Measurements from ENCODE around the gene STUM. TPM values are rescaled to one million over a fixed set of nuclear protein-coding genes. Genes with fewer than 3 reads are reported as not detected.

STUM gene
- total and polyA plus RNA-seq, 2 experiments from 2014 or later = 0.23 to 1.3 TPM

- no peaks in the 10 kb centered on the region for H3K36me3 ChIP-seq (ENCODE audit: insufficient read depth)
- peak; percentile 90 to 99 for TF ChIP-seq CTCF (conservative IDR thresholded peaks at IDR 0.05; ENCODE audit: low read depth in 2 of 2)
- no peak for TF ChIP-seq EZH2phosphoT487 (IDR thresholded peaks at IDR 0.05; ENCODE audit: unreplicated experiment)
- TF ChIP-seq ZNF462 (CRISPR knock-in tag; IDR thresholded peaks at IDR 0.05) = no peak
- no peak for TF ChIP-seq POLR2AphosphoS5 (IDR thresholded peaks at IDR 0.05; ENCODE audit: low read depth)
- no peak for TF ChIP-seq ETS1 (IDR thresholded peaks at IDR 0.05)
- no peak for TF ChIP-seq STAT1 (IDR thresholded peaks at IDR 0.05; ENCODE audit: unreplicated experiment)
- peaks cover 4% of the 10 kb centered on the region; the same call in 1 of the 2 replicates for H3K4me1 ChIP-seq (ENCODE audit: insufficient read depth)
- H4K20me1 ChIP-seq (replicated peaks; ENCODE audit: insufficient read depth) = no peaks in the 10 kb centered on the region
- H3K79me2 ChIP-seq (replicated peaks; ENCODE audit: insufficient read depth) = no peaks in the 10 kb centered on the region
- 0 out of 2 replicates have a peak, but pooled peaks cover 2% of the 10 kb centered on the region for H3F3A ChIP-seq (replicated peaks; ENCODE audit: low read depth)
- no peak overlapping the region for H3K4me3 Mint-ChIP-seq
- peak; percentile 85 for DNase-seq (ENCODE audit: low spot score)
- H3K27me3 ChIP-seq (ENCODE audit: insufficient read depth) = no peaks in the 10 kb centered on the region
- no peaks in the 10 kb centered on the region for H3K36me3 Mint-ChIP-seq (ENCODE audit: low read depth)
- H3K9me2 ChIP-seq (ENCODE audit: insufficient read depth) = no peaks in the 10 kb centered on the region
- no peak overlapping the region for H3K27ac ChIP-seq (ENCODE audit: low read depth)
- peak; percentile 86 for ATAC-seq
- no peak overlapping the region for H3K4me3 ChIP-seq
- no peak overlapping the region for H3K4me2 ChIP-seq
- H3K27me3 Mint-ChIP-seq (ENCODE audit: insufficient read depth, low read depth, poor library complexity) = peaks cover 11% of the 10 kb centered on the region
- no peak overlapping the region for H3K27ac Mint-ChIP-seq
- H3K9me3 Mint-ChIP-seq = no peaks in the 10 kb centered on the region
- no peak overlapping the region for H2AFZ ChIP-seq
- H3K4me1 Mint-ChIP-seq = peaks cover 23% of the 10 kb centered on the region
Measured at GRCh38 chr1:226634166-226634588, 85.6 kb downstream of the STUM start.
